Mesothelial cell of epicardium (in vitro differentiated cells): Measurements from ENCODE around the gene PUSL1. TPM values are rescaled to one million over a fixed set of nuclear protein-coding genes. Genes with fewer than 3 reads are reported as not detected.

Source experiments
- DNase-seq, 2 experiments: peaks; one replicate each; pipeline ENCODE4 v3.0.0; 2021; ENCODE audit warnings: low spot score in 2 of 2; ENCODE audit not compliant: unreplicated experiment in 2 of 2
- H3K27ac Mint-ChIP-seq: 2 replicates; pipeline ENCODE4 v1.8.0; 2021; ENCODE audit warnings: mixed read lengths
- H3K27me3 Mint-ChIP-seq: 2 replicates; pipeline ENCODE4 v1.8.0; 2021; ENCODE audit warnings: low read depth, mixed read lengths
- H3K36me3 Mint-ChIP-seq: 2 replicates; pipeline ENCODE4 v1.8.0; 2021; ENCODE audit warnings: mixed read lengths
- H3K4me1 Mint-ChIP-seq: 2 replicates; pipeline ENCODE4 v1.8.0; 2021; ENCODE audit warnings: mixed read lengths
- H3K4me3 Mint-ChIP-seq: 2 replicates; pipeline ENCODE4 v1.8.0; 2021; ENCODE audit warnings: mild to moderate bottlenecking, moderate library complexity, mixed read lengths
- H3K9me3 Mint-ChIP-seq: 2 replicates; pipeline ENCODE4 v1.8.0; 2021; ENCODE audit warnings: mixed read lengths
- CTCF ChIP-seq: fragments of 200-600 bp; sonication (generic); IDR thresholded peaks from one replicate; pipeline ENCODE4 v1.5.0; 2021; ENCODE audit warnings: antibody characterized with exemption; ENCODE audit not compliant: unreplicated experiment
- total RNA-seq: library from RNA; stranded (reverse); gene quantifications from 3 replicates; pipeline ENCODE4 v1.2.1, GENCODE V29; 2021

The PUSL1 gene
- total RNA-seq, 1 donor from 2014 or later: 12.7 TPM

- H3K4me1 Mint-ChIP-seq: no peaks in the 10 kb centered on the region
- no peak for DNase-seq
- no peak overlapping the region for H3K4me3 Mint-ChIP-seq
- H3K27me3 Mint-ChIP-seq: no peaks in the 10 kb centered on the region
- no peak overlapping the region for H3K27ac Mint-ChIP-seq
- peaks cover 18% of the 10 kb centered on the region for H3K36me3 Mint-ChIP-seq
- TF ChIP-seq CTCF: no peak
- H3K9me3 Mint-ChIP-seq: no peaks in the 10 kb centered on the region
Observed at GRCh38 chr1:1340791-1341548, 32.6 kb downstream of the PUSL1 start.

GRCh38 chr1:1341549-1342021, 33.2 kb downstream of the PUSL1 start:
- no peak for DNase-seq
- H3K4me3 Mint-ChIP-seq: no peak overlapping the region
- H3K27me3 Mint-ChIP-seq: no peaks in the 10 kb centered on the region
- H3K36me3 Mint-ChIP-seq: peaks cover 18% of the 10 kb centered on the region
- no peaks in the 10 kb centered on the region for H3K9me3 Mint-ChIP-seq
- H3K27ac Mint-ChIP-seq: no peak overlapping the region
- no peaks in the 10 kb centered on the region for H3K4me1 Mint-ChIP-seq
- TF ChIP-seq CTCF: no peak

GRCh38 chr1:1342061-1342562, 33.7 kb downstream of the PUSL1 start:
- TF ChIP-seq CTCF: no peak
- Mint-ChIP-seq H3K4me3 (no peak overlapping the region), H3K36me3 (peaks cover 18% of the 10 kb centered on the region), H3K27ac (no peak overlapping the region), H3K4me1 (peaks cover 5% of the 10 kb centered on the region), H3K9me3 (no peaks in the 10 kb centered on the region), H3K27me3 (no peaks in the 10 kb centered on the region)
- DNase-seq: no peak

- no peak for TF ChIP-seq CTCF
- no peak for DNase-seq
- no peak overlapping the region for H3K4me3 Mint-ChIP-seq
- peaks cover 18% of the 10 kb centered on the region for H3K36me3 Mint-ChIP-seq
- H3K27me3 Mint-ChIP-seq: no peaks in the 10 kb centered on the region
- no peaks in the 10 kb centered on the region for H3K9me3 Mint-ChIP-seq
- no peak overlapping the region for H3K27ac Mint-ChIP-seq
- peaks cover 9% of the 10 kb centered on the region for H3K4me1 Mint-ChIP-seq
Observed at GRCh38 chr1:1342584-1343115, 34.3 kb downstream of the PUSL1 start.

- H3K27me3 Mint-ChIP-seq: no peaks in the 10 kb centered on the region
- no peak overlapping the region for H3K4me3 Mint-ChIP-seq
- no peak for DNase-seq
- no peaks in the 10 kb centered on the region for H3K9me3 Mint-ChIP-seq
- TF ChIP-seq CTCF: no peak
- peaks cover 12% of the 10 kb centered on the region for H3K4me1 Mint-ChIP-seq
- H3K27ac Mint-ChIP-seq: no peak overlapping the region
- peaks cover 14% of the 10 kb centered on the region for H3K36me3 Mint-ChIP-seq
Observed at GRCh38 chr1:1343811-1344421, 35.5 kb downstream of the PUSL1 start.
